ENCODE results near the gene WDR36.
"Not testable (repeated sequence)": the region's sequence is repeated elsewhere in the genome, so short reads cannot be mapped to it uniquely, and the experiment has no call there.

The WDR36 gene

GRCh38 chr5:111138096-111138495 lies 45.9 kb downstream of the WDR36 start:
- FAIRE-seq, result no peak

GRCh38 chr5:111141471-111141870 lies 49.3 kb downstream of the WDR36 start:
- FAIRE-seq, result not testable (repeated sequence)

- FAIRE-seq, result no peak
Measured at GRCh38 chr5:111142932-111143331, 50.8 kb downstream of the WDR36 start.

- FAIRE-seq, result no peak
Measured at GRCh38 chr5:111143910-111144309, 51.8 kb downstream of the WDR36 start.

GRCh38 chr5:111144352-111144930 lies 52.3 kb downstream of the WDR36 start:
- FAIRE-seq, result no peak

GRCh38 chr5:111146053-111146452 lies 53.9 kb downstream of the WDR36 start:
- FAIRE-seq, result no peak

- FAIRE-seq, result no peak
Measured at GRCh38 chr5:111147502-111147901, 55.4 kb downstream of the WDR36 start.

GRCh38 chr5:111151998-111152397 lies 59.9 kb downstream of the WDR36 start:
- FAIRE-seq, result no peak

GRCh38 chr5:111153483-111153882 lies 61.3 kb downstream of the WDR36 start:
- no peak for FAIRE-seq

GRCh38 chr5:111153945-111154344 lies 61.8 kb downstream of the WDR36 start:
- FAIRE-seq, result no peak

GRCh38 chr5:111158105-111158744 lies 66.1 kb downstream of the WDR36 start:
- FAIRE-seq, result peak; percentile 87

- FAIRE-seq, result no peak
Measured at GRCh38 chr5:111159845-111160244, 67.7 kb downstream of the WDR36 start.

GRCh38 chr5:111163000-111163399 lies 70.9 kb downstream of the WDR36 start:
- FAIRE-seq, result no peak

GRCh38 chr5:111165058-111165457 lies 72.9 kb downstream of the WDR36 start:
- no peak for FAIRE-seq

- no peak for FAIRE-seq
Measured at GRCh38 chr5:111167551-111167950, 75.4 kb downstream of the WDR36 start.

- no peak for FAIRE-seq
Measured at GRCh38 chr5:111168608-111169007, 76.5 kb downstream of the WDR36 start.

GRCh38 chr5:111169269-111169668 lies 77.1 kb downstream of the WDR36 start:
- no peak for FAIRE-seq

GRCh38 chr5:111170279-111170678 lies 78.1 kb downstream of the WDR36 start:
- FAIRE-seq, result no peak

- no peak for FAIRE-seq
Measured at GRCh38 chr5:111172504-111172903, 80.4 kb downstream of the WDR36 start.

GRCh38 chr5:111173476-111173875 lies 81.3 kb downstream of the WDR36 start:
- FAIRE-seq, result no peak
